ENCODE measurements around the gene PLEKHS1. TPM values are rescaled to one million over a fixed set of nuclear protein-coding genes. Genes with fewer than 3 reads are reported as not detected.

Gene PLEKHS1
- polyA plus RNA-seq, 1 donor = 62.4 TPM

DNA sequence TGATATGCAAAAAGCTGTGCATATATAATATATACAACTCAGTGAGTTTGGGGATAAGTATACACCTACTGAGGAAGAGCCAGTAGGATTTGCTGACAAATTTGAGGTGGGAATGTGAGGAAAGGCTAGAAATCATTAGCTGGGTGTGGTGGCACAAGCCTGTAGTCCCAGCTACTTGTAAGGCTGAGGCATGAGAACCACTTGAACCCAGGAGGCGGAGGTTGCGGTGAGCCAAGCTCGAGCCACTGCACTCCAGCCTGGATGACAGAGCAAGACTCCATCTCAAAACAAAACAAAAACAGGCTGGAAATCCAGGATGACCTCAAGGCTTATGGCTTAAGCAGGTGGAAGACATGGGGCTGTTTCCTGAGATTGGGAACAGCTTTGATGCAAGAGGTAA, 10.6 kb upstream of the PLEKHS1 start:
- Histone ChIP-seq H3K27ac (ENCODE audit: low read length) (no peak overlapping the region), H3K9me3 (ENCODE audit: control insufficient read depth, low read depth, low read length) (no peaks in the 10 kb centered on the region), H3K36me3 (ENCODE audit: control insufficient read depth, insufficient read depth, low read length) (no peaks in the 10 kb centered on the region), H3K4me3 (ENCODE audit: low read length) (no peak overlapping the region), H3K4me1 (ENCODE audit: control insufficient read depth, insufficient read depth, low read length) (peaks cover 18% of the 10 kb centered on the region), H3K27me3 (ENCODE audit: control insufficient read depth, insufficient read depth, low read length) (no peaks in the 10 kb centered on the region)
- no peak for DNase-seq
- no CpG with 5 or more reads among the region's 3 CpGs for WGBS (ENCODE audit: insufficient coverage, low lambda C conversion rate)

DNA sequence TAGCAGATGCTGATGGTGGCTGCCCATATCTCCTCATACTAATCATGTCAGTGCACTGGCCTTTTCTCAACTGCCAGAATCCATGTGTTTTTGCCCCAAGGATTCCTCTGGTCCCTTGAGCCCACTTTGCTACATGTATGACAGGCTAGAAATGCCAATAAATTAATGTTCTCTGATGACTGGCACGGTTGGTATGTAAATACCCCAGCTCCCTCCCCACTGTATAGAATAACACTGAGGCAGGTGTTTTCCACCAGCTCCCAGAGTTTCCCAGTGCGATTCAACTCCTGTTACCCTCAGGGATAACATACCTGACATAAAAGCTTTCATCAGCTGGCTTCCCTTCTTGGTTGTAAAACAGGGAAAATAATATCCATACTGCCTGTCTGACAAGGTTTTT, 9.0 kb upstream of the PLEKHS1 start:
- Histone ChIP-seq H3K36me3 (ENCODE audit: control insufficient read depth, insufficient read depth, low read length) (no peaks in the 10 kb centered on the region), H3K27me3 (ENCODE audit: control insufficient read depth, insufficient read depth, low read length) (no peaks in the 10 kb centered on the region), H3K9me3 (ENCODE audit: control insufficient read depth, low read depth, low read length) (no peaks in the 10 kb centered on the region), H3K4me3 (ENCODE audit: low read length) (no peak overlapping the region), H3K27ac (ENCODE audit: low read length) (no peak overlapping the region), H3K4me1 (ENCODE audit: control insufficient read depth, insufficient read depth, low read length) (peaks cover 20% of the 10 kb centered on the region)
- DNase-seq = no peak
- no CpG with 5 or more reads among the region's 2 CpGs for WGBS (ENCODE audit: insufficient coverage, low lambda C conversion rate)

DNA sequence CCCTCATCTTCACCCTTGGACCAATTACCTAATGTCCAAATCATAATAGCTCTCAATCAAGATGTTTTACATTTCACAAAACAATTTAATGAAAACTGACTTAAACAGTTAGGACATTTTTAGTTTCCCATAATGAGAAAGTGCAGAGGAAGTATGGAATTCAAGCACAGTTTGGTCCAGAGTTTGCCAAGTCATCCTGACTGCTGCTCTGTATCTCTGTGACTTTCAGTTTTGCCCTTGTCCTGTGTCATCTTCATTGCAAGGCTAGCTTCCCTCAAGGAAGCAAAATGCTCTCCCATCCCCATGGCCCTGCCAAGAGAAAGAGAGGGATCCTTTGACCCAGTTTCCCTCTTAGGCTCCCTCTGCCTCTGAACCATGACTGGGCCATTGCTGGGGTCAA, 7.9 kb upstream of the PLEKHS1 start:
- Histone ChIP-seq H3K4me1 (ENCODE audit: control insufficient read depth, insufficient read depth, low read length) (peaks cover 27% of the 10 kb centered on the region), H3K27ac (ENCODE audit: low read length) (no peak overlapping the region), H3K36me3 (ENCODE audit: control insufficient read depth, insufficient read depth, low read length) (no peaks in the 10 kb centered on the region), H3K4me3 (ENCODE audit: low read length) (no peak overlapping the region), H3K9me3 (ENCODE audit: control insufficient read depth, low read depth, low read length) (no peaks in the 10 kb centered on the region), H3K27me3 (ENCODE audit: control insufficient read depth, insufficient read depth, low read length) (no peaks in the 10 kb centered on the region)
- no peak for DNase-seq

DNA sequence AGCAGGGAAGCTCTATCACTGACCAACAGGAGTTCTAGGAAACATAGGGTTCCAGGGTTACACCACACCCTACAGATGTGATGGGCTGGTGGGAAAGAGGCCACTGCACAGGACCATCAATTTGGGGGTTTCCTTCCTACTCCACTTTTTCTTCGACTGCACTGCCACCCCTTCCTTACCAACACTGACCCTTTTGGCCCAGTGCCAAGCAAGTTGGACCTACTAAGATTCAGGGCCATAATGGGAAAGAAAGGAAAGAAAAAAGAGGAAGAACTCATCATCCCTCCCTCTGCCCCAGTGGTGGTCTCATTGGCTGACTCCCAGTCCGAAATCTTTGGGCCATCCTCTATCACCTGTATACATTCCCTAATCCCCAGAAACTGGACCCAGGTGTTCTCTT, 6.1 kb upstream of the PLEKHS1 start:
- DNase-seq = no peak
- no CpG with 5 or more reads among the region's 2 CpGs for WGBS (ENCODE audit: insufficient coverage, low lambda C conversion rate)
- Histone ChIP-seq H3K4me1 (ENCODE audit: control insufficient read depth, insufficient read depth, low read length) (peaks cover 27% of the 10 kb centered on the region), H3K9me3 (ENCODE audit: control insufficient read depth, low read depth, low read length) (no peaks in the 10 kb centered on the region), H3K27ac (ENCODE audit: low read length) (peak overlapping the region; percentile 69), H3K36me3 (ENCODE audit: control insufficient read depth, insufficient read depth, low read length) (no peaks in the 10 kb centered on the region), H3K27me3 (ENCODE audit: control insufficient read depth, insufficient read depth, low read length) (no peaks in the 10 kb centered on the region), H3K4me3 (ENCODE audit: low read length) (no peak overlapping the region)

DNA sequence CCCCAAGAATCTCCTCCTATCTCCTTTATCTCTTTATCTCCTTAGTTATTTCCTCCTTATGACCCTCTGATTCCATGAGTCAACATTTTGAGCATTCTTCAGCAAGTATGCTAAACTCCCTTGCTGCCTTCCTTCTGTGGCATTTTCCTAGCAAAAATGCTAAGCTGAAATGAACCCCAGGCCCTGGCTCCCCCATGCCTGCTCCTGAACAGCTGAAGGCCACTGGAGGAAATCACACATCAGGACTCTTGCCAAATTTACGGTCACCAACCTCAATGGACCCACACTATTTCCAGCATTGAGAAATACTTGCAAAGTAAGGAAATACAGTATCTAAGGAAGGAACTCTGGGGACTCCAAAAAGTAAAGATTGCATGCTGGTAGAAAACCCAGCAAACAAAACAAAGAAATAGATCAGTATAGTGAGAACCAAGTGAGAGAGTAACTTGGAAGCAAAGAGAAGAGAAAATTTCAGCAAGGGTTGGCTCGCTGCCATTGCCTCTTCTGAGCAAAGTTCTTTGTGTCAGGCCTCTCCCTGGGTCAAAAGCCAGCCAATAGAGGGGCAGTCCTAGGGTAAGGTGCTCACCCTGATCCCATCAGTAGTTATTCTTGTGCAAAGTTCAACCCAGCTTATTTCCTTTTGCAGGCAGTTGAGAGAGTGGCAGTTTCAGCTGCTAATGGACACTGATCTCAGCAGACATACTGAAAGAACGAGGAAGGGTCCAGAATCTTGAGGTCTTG, 5.1 kb upstream of the PLEKHS1 start:
- H3K27me3 ChIP-seq (ENCODE audit: control insufficient read depth, insufficient read depth, low read length) = no peaks in the 10 kb centered on the region
- peaks cover 33% of the 10 kb centered on the region for H3K4me1 ChIP-seq (ENCODE audit: control insufficient read depth, insufficient read depth, low read length)
- H3K36me3 ChIP-seq (ENCODE audit: control insufficient read depth, insufficient read depth, low read length) = no peaks in the 10 kb centered on the region
- H3K9me3 ChIP-seq (ENCODE audit: control insufficient read depth, low read depth, low read length) = no peaks in the 10 kb centered on the region
- H3K27ac ChIP-seq (ENCODE audit: low read length) = peak overlapping the region; percentile 69
- no peak overlapping the region for H3K4me3 ChIP-seq (ENCODE audit: low read length)
- WGBS (ENCODE audit: insufficient coverage, low lambda C conversion rate) = no CpG with 5 or more reads among the region's 3 CpGs
- DNase-seq = peak; percentile 81 to 95

DNA sequence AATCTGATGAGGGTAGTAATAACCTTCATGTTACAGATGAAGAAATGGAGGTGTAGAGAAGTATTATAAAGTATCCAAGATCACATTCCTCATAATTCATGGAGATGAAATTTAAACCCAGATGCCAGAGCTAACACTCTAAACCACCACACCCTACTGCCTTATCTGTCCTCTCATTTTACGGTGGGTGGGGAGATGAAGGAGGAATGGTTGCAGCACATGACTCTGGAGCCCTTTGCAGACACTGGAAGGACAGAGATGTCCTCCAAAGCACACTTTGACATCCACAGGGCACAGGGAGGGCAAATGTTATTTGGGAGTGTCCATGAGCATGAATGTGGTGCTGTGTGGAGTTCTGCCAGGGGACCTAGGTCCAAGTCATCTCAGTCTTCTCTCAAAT, 1.1 kb downstream of the PLEKHS1 start:
- no CpG with 5 or more reads among the region's 1 CpG for WGBS (ENCODE audit: insufficient coverage, low lambda C conversion rate)

DNA sequence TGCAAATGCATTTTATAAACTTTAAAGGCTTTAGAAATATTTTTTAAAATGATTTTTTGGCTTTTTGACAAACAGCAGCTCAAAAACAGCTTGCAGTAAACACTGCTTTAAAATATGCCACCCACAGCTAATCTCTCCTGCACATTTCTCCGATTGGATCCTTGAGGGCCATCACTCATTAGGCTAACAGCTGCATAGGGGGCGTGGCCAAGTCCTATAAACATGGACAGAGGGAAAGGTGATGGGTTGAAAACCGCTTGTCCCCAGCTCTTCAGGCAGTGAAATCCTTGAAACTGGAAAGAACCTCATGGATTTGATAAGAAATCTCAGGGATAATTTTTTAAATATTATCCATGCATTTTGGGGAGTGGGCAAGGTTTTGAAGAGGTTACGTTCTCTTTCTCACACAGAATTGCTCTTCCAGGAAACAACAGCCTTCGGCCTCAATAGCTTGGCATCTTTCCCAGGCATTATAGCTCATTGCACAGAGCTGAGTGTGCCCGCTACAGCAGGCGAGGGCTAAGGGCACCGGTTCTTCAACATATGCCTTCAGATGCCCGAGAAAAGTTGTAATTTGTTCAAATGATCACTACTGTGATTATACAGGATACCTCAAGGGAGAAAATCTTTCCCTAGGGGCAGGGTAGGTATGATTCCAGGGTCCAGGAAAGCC, 1.7 kb downstream of the PLEKHS1 start:
- Histone ChIP-seq H3K4me1 (ENCODE audit: control insufficient read depth, insufficient read depth, low read length) (peaks cover 28% of the 10 kb centered on the region), H3K4me3 (ENCODE audit: low read length) (peak overlapping the region; percentile 30), H3K36me3 (ENCODE audit: control insufficient read depth, insufficient read depth, low read length) (peaks cover 2% of the 10 kb centered on the region), H3K27ac (ENCODE audit: low read length) (peak overlapping the region; percentile 82), H3K27me3 (ENCODE audit: control insufficient read depth, insufficient read depth, low read length) (no peaks in the 10 kb centered on the region), H3K9me3 (ENCODE audit: control insufficient read depth, low read depth, low read length) (no peaks in the 10 kb centered on the region)
- peak in 1 of 2 donors; percentile 71 for DNase-seq
- 67% methylated on average over 1 of the region's 9 CpGs for WGBS (ENCODE audit: insufficient coverage, low lambda C conversion rate)

More for the DNA sequence above, 1.1 kb downstream of the PLEKHS1 start:
- Histone ChIP-seq H3K27ac (ENCODE audit: low read length) (peak overlapping the region; percentile 82), H3K4me1 (ENCODE audit: control insufficient read depth, insufficient read depth, low read length) (peaks cover 34% of the 10 kb centered on the region), H3K9me3 (ENCODE audit: control insufficient read depth, low read depth, low read length) (no peaks in the 10 kb centered on the region), H3K4me3 (ENCODE audit: low read length) (peak overlapping the region; percentile 30), H3K27me3 (ENCODE audit: control insufficient read depth, insufficient read depth, low read length) (no peaks in the 10 kb centered on the region), H3K36me3 (ENCODE audit: control insufficient read depth, insufficient read depth, low read length) (peaks cover 2% of the 10 kb centered on the region)
- peak in 1 of 2 donors; percentile 75 for DNase-seq

DNA sequence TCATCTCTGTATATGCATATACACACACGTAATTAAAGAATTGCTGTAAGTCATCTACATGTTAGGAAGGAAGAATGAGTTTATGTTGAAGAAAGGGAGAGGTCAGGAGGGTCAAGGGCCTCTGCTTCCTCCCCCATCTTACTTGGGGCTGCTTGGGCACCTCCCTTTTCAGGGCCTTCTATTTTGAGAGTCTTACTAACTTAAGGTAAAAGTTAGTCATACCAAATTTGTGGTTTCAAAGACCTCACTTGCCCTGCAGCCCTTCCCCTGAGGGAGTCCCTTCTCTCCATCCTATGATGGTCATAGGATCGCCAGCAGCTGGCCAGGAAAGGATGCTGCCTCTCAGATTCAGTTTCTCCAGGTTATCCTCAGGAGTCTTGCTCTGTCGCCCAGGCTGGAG, 2.6 kb downstream of the PLEKHS1 start:
- DNase-seq = no peak
- Histone ChIP-seq H3K4me3 (ENCODE audit: low read length) (no peak overlapping the region), H3K4me1 (ENCODE audit: control insufficient read depth, insufficient read depth, low read length) (peaks cover 28% of the 10 kb centered on the region), H3K27me3 (ENCODE audit: control insufficient read depth, insufficient read depth, low read length) (no peaks in the 10 kb centered on the region), H3K36me3 (ENCODE audit: control insufficient read depth, insufficient read depth, low read length) (peaks cover 2% of the 10 kb centered on the region), H3K27ac (ENCODE audit: low read length) (peak overlapping the region; percentile 74), H3K9me3 (ENCODE audit: control insufficient read depth, low read depth, low read length) (no peaks in the 10 kb centered on the region)
- WGBS (ENCODE audit: insufficient coverage, low lambda C conversion rate) = no CpG with 5 or more reads among the region's 3 CpGs

DNA sequence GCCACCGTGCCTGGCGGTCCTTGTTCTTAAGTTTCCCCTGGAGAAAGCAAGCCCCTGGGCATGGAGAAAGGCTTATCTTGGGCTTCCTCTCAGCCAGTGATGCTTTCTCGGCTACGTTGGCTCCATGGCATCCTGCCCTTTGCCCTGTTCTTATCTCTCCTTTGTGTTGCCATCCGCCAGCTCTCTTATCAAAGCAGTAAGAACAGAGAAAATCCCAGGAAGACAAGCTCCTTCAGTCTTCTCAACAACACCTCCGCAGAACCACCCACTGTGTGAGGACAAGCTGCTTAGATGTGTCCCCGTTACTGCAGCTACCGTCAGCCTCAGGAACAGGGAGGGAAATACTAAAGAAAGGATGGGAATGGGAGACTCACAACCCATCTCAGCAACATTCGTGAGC, 3.3 kb downstream of the PLEKHS1 start:
- Histone ChIP-seq H3K9me3 (ENCODE audit: control insufficient read depth, low read depth, low read length) (no peaks in the 10 kb centered on the region), H3K4me1 (ENCODE audit: control insufficient read depth, insufficient read depth, low read length) (peaks cover 28% of the 10 kb centered on the region), H3K27ac (ENCODE audit: low read length) (peak overlapping the region; percentile 74), H3K36me3 (ENCODE audit: control insufficient read depth, insufficient read depth, low read length) (peaks cover 2% of the 10 kb centered on the region), H3K27me3 (ENCODE audit: control insufficient read depth, insufficient read depth, low read length) (no peaks in the 10 kb centered on the region), H3K4me3 (ENCODE audit: low read length) (no peak overlapping the region)
- peak; percentile 66 to 87 for DNase-seq
- WGBS (ENCODE audit: insufficient coverage, low lambda C conversion rate) = no CpG with 5 or more reads among the region's 9 CpGs

DNA sequence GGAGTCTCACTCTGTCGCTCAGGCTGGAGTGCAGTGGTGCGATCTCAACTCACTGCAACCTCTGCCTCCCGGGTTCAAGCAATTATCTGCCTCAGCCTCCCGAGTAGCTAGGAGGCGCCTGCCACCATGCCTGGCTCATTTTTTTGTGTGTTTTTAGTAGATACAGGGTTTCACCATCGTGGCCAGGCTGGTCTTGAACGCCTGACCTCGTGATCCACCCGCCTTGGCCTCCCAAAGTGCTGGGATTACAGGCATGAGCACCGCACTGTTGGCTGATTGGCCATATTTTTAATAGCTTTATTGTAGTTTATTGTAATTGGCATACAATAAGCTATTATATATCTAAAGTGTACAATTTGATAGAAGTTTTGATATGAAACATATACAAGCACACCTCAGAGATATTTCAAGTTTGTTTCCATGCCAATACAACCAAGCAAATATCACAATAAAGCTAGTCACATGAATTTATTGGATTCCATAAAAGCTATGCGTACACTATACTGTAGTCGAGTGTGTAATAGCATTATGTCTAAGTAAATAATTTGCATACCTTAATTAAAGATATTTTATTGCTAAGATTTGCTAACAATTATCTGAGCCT, 5.6 kb downstream of the PLEKHS1 start:
- no peak overlapping the region for H3K27ac ChIP-seq (ENCODE audit: low read length)
- H3K4me1 ChIP-seq (ENCODE audit: control insufficient read depth, insufficient read depth, low read length) = peaks cover 24% of the 10 kb centered on the region
- H3K9me3 ChIP-seq (ENCODE audit: control insufficient read depth, low read depth, low read length) = no peaks in the 10 kb centered on the region
- DNase-seq = no peak
- H3K27me3 ChIP-seq (ENCODE audit: control insufficient read depth, insufficient read depth, low read length) = no peaks in the 10 kb centered on the region
- WGBS (ENCODE audit: insufficient coverage, low lambda C conversion rate) = 100% methylated on average over 1 of the region's 12 CpGs
- peaks cover 2% of the 10 kb centered on the region for H3K36me3 ChIP-seq (ENCODE audit: control insufficient read depth, insufficient read depth, low read length)
- H3K4me3 ChIP-seq (ENCODE audit: low read length) = no peak overlapping the region

All from large intestine (tissue), 3 donors.